K562 (cell line): Measurements from ENCODE around the gene RHOC. TPM values are rescaled to one million over a fixed set of nuclear protein-coding genes. Genes with fewer than 3 reads are reported as not detected.

Experiments used
- NR2C1 ChIP-seq, 2 experiments: fragments of 450-650 bp; IDR thresholded peaks; 2 replicates each; pipeline ENCODE4 v1.6.1; 2017; ENCODE audit warnings: mild to moderate bottlenecking in 2 of 2, antibody characterized with exemption in 1 of 2, inconsistent platforms in 1 of 2, missing compliant biosample characterization in 1 of 2, missing genetic modification characterization in 1 of 2
- RBM25 ChIP-seq: fragments of 200-400 bp; formaldehyde crosslinking; IDR thresholded peaks from 2 replicates; pipeline ENCODE4 v1.6.1; 2018; ENCODE audit warnings: low read length, low read depth, moderate library complexity; ENCODE audit not compliant: severe bottlenecking
- ZFP1 ChIP-seq: fragments of 450-650 bp; formaldehyde crosslinking; IDR thresholded peaks from 2 replicates; pipeline ENCODE4 v1.4.0; 2020; ENCODE audit warnings: mild to moderate bottlenecking, mixed read lengths
- ZNF507 ChIP-seq: conservative IDR thresholded peaks from 2 replicates; pipeline ENCODE4 v1.6.1; 2017; ENCODE audit warnings: missing genetic modification characterization, missing compliant biosample characterization
- ZNF668 ChIP-seq: fragments of 250-450 bp; sonication (Bioruptor Pico); IDR thresholded peaks from 2 replicates; pipeline ENCODE4 v1.8.0; 2022; ENCODE audit warnings: mild to moderate bottlenecking, inconsistent platforms
- polyA plus RNA-seq, 8 experiments: library from polyadenylated mRNA; depleted of rRNA in 4 of 8; stranded (reverse) in 5 of 8; unstranded in 3 of 8; fragments of >200 nt; fragmentation: Nextera tagmentation in 2 of 8; fragmentation: Illumina TruSeq in 1 of 8; extraction: Ambion mirVana in 2 of 8; extraction: Trizol in 1 of 8; gene quantifications; 2 replicates each; pipeline versions ENCODE4 v1.2.1 to v1.2.3, GENCODE V29; 2011 to 2014; ENCODE audit warnings: inconsistent platforms in 1 of 8, missing spikeins in 1 of 8
- total RNA-seq, 7 experiments: library from RNA; depleted of rRNA in 6 of 7; stranded (reverse); fragments of >200 nt in 6 of 7; fragmentation: Illumina TruSeq in 2 of 7; extraction: Trizol in 2 of 7; gene quantifications; 2 replicates each; pipeline versions ENCODE4 v1.2.1 to v1.2.3, GENCODE V29; 2011 to 2021; ENCODE audit warnings: low replicate concordance in 1 of 7
- TF ChIP-seq, protein P1 (sequence below): fragments of 250-450 bp; sonication (Bioruptor Pico); IDR thresholded peaks from 2 replicates; pipeline ENCODE4 v1.8.0; 2022; ENCODE audit warnings: moderate library complexity, mild to moderate bottlenecking, inconsistent platforms
- TF ChIP-seq, protein P2 (sequence below): fragments of 450-650 bp; IDR thresholded peaks from 2 replicates; pipeline ENCODE4 v1.6.1; 2016; ENCODE audit warnings: mild to moderate bottlenecking, moderate library complexity
- TF ChIP-seq, protein P3 (sequence below): sonication (generic); formaldehyde crosslinking; IDR thresholded peaks from 2 replicates; pipeline ENCODE4 v1.8.0; 2022; ENCODE audit warnings: missing genetic modification reagents, mild to moderate bottlenecking, moderate library complexity, borderline replicate concordance
- TF ChIP-seq, protein P4 (sequence below): IDR thresholded peaks from 2 replicates; pipeline ENCODE4 v1.6.1; 2012; ENCODE audit warnings: low read depth, low read length, improper control_type of control experiment, borderline replicate concordance

Gene RHOC
- total and polyA plus RNA-seq, 9 of the 15 experiments (the other 6 are each of a cell fraction or from before 2014, with no cell fraction given), result 35.2 to 364 (median 204) TPM

DNA sequence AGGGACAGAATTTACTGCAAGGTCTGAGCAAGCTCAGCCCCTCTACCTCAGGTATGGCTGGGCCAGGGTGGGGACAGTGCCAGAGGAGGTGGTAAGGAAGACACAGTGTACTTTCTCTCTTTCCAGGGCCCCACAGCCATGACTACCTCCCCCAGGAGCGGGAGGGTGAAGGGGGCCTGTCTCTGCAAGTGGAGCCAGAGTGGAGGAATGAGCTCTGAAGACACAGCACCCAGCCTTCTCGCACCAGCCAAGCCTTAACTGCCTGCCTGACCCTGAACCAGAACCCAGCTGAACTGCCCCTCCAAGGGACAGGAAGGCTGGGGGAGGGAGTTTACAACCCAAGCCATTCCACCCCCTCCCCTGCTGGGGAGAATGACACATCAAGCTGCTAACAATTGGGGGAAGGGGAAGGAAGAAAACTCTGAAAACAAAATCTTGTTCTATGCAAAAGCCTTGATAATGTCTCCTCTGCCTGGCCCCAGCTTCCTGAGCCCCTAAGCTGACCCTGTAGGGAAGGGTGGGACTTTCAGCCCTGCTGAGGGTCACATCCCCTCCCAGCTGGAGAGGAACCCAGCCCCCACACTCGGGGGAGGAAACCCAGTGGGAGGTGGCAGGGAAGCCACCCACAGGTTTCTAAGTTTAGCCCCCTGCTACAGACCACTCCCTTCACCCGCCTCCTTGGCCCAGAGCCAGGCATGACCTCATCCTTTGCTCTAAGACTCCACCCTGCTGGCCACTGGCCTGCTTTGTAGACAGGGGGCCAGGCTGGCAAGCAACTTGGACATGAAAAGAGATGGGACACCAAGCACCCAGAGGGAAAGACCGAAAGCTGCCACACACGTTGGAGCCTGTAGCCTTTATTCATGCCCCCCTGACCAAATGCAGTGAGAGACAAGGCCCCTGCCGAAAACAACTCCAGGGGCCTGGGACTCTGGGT is 6.4 kb downstream of the RHOC start (continued):
- TF ChIP-seq, protein P1, sequence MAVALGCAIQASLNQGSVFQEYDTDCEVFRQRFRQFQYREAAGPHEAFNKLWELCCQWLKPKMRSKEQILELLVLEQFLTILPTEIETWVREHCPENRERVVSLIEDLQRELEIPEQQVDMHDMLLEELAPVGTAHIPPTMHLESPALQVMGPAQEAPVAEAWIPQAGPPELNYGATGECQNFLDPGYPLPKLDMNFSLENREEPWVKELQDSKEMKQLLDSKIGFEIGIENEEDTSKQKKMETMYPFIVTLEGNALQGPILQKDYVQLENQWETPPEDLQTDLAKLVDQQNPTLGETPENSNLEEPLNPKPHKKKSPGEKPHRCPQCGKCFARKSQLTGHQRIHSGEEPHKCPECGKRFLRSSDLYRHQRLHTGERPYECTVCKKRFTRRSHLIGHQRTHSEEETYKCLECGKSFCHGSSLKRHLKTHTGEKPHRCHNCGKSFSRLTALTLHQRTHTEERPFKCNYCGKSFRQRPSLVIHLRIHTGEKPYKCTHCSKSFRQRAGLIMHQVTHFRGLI (CRISPR knock-in tag), result no peak
- no peak for TF ChIP-seq ZNF507
- no peak for TF ChIP-seq RBM25
- TF ChIP-seq, protein P2, sequence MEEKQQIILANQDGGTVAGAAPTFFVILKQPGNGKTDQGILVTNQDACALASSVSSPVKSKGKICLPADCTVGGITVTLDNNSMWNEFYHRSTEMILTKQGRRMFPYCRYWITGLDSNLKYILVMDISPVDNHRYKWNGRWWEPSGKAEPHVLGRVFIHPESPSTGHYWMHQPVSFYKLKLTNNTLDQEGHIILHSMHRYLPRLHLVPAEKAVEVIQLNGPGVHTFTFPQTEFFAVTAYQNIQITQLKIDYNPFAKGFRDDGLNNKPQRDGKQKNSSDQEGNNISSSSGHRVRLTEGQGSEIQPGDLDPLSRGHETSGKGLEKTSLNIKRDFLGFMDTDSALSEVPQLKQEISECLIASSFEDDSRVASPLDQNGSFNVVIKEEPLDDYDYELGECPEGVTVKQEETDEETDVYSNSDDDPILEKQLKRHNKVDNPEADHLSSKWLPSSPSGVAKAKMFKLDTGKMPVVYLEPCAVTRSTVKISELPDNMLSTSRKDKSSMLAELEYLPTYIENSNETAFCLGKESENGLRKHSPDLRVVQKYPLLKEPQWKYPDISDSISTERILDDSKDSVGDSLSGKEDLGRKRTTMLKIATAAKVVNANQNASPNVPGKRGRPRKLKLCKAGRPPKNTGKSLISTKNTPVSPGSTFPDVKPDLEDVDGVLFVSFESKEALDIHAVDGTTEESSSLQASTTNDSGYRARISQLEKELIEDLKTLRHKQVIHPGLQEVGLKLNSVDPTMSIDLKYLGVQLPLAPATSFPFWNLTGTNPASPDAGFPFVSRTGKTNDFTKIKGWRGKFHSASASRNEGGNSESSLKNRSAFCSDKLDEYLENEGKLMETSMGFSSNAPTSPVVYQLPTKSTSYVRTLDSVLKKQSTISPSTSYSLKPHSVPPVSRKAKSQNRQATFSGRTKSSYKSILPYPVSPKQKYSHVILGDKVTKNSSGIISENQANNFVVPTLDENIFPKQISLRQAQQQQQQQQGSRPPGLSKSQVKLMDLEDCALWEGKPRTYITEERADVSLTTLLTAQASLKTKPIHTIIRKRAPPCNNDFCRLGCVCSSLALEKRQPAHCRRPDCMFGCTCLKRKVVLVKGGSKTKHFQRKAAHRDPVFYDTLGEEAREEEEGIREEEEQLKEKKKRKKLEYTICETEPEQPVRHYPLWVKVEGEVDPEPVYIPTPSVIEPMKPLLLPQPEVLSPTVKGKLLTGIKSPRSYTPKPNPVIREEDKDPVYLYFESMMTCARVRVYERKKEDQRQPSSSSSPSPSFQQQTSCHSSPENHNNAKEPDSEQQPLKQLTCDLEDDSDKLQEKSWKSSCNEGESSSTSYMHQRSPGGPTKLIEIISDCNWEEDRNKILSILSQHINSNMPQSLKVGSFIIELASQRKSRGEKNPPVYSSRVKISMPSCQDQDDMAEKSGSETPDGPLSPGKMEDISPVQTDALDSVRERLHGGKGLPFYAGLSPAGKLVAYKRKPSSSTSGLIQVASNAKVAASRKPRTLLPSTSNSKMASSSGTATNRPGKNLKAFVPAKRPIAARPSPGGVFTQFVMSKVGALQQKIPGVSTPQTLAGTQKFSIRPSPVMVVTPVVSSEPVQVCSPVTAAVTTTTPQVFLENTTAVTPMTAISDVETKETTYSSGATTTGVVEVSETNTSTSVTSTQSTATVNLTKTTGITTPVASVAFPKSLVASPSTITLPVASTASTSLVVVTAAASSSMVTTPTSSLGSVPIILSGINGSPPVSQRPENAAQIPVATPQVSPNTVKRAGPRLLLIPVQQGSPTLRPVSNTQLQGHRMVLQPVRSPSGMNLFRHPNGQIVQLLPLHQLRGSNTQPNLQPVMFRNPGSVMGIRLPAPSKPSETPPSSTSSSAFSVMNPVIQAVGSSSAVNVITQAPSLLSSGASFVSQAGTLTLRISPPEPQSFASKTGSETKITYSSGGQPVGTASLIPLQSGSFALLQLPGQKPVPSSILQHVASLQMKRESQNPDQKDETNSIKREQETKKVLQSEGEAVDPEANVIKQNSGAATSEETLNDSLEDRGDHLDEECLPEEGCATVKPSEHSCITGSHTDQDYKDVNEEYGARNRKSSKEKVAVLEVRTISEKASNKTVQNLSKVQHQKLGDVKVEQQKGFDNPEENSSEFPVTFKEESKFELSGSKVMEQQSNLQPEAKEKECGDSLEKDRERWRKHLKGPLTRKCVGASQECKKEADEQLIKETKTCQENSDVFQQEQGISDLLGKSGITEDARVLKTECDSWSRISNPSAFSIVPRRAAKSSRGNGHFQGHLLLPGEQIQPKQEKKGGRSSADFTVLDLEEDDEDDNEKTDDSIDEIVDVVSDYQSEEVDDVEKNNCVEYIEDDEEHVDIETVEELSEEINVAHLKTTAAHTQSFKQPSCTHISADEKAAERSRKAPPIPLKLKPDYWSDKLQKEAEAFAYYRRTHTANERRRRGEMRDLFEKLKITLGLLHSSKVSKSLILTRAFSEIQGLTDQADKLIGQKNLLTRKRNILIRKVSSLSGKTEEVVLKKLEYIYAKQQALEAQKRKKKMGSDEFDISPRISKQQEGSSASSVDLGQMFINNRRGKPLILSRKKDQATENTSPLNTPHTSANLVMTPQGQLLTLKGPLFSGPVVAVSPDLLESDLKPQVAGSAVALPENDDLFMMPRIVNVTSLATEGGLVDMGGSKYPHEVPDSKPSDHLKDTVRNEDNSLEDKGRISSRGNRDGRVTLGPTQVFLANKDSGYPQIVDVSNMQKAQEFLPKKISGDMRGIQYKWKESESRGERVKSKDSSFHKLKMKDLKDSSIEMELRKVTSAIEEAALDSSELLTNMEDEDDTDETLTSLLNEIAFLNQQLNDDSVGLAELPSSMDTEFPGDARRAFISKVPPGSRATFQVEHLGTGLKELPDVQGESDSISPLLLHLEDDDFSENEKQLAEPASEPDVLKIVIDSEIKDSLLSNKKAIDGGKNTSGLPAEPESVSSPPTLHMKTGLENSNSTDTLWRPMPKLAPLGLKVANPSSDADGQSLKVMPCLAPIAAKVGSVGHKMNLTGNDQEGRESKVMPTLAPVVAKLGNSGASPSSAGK, result no peak; the same call in 1 of the 2 replicates
- peak; percentile 80 for TF ChIP-seq NR2C1 (IDR thresholded peaks at IDR 0.05)
- peak; percentile 63; the same call in 1 of the 2 replicates for TF ChIP-seq NR2C1 (tag; IDR thresholded peaks at IDR 0.05)
- TF ChIP-seq ZFP1 (CRISPR knock-in tag), result peak; percentile 53; the same call in 1 of the 2 replicates
- TF ChIP-seq, protein P3, sequence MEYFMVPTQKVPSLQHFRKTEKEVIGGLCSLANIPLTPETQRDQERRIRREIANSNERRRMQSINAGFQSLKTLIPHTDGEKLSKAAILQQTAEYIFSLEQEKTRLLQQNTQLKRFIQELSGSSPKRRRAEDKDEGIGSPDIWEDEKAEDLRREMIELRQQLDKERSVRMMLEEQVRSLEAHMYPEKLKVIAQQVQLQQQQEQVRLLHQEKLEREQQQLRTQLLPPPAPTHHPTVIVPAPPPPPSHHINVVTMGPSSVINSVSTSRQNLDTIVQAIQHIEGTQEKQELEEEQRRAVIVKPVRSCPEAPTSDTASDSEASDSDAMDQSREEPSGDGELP, result peak; percentile 99
- no peak for TF ChIP-seq ZNF668
- TF ChIP-seq, protein P4, sequence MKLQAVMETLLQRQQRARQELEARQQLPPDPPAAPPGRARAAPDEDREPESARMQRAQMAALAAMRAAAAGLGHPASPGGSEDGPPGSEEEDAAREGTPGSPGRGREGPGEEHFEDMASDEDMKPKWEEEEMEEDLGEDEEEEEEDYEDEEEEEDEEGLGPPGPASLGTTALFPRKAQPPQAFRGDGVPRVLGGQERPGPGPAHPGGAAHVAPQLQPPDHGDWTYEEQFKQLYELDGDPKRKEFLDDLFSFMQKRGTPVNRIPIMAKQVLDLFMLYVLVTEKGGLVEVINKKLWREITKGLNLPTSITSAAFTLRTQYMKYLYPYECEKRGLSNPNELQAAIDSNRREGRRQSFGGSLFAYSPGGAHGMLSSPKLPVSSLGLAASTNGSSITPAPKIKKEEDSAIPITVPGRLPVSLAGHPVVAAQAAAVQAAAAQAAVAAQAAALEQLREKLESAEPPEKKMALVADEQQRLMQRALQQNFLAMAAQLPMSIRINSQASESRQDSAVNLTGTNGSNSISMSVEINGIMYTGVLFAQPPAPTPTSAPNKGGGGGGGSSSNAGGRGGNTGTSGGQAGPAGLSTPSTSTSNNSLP, result peak; percentile 61; the same call in 1 of the 2 replicates
